Activated CD8-positive, alpha-beta memory T cell treated with anti-CD3 and anti-CD28 coated beads, Interleukin-2, amount 50 U/mL, for 4 hours (primary cell): ENCODE results near the gene BCAR3.

ENCODE experiments used
- DNase-seq: peaks from one replicate; pipeline ENCODE4 v3.0.0-alpha.2; 2020

BCAR3 gene

DNA sequence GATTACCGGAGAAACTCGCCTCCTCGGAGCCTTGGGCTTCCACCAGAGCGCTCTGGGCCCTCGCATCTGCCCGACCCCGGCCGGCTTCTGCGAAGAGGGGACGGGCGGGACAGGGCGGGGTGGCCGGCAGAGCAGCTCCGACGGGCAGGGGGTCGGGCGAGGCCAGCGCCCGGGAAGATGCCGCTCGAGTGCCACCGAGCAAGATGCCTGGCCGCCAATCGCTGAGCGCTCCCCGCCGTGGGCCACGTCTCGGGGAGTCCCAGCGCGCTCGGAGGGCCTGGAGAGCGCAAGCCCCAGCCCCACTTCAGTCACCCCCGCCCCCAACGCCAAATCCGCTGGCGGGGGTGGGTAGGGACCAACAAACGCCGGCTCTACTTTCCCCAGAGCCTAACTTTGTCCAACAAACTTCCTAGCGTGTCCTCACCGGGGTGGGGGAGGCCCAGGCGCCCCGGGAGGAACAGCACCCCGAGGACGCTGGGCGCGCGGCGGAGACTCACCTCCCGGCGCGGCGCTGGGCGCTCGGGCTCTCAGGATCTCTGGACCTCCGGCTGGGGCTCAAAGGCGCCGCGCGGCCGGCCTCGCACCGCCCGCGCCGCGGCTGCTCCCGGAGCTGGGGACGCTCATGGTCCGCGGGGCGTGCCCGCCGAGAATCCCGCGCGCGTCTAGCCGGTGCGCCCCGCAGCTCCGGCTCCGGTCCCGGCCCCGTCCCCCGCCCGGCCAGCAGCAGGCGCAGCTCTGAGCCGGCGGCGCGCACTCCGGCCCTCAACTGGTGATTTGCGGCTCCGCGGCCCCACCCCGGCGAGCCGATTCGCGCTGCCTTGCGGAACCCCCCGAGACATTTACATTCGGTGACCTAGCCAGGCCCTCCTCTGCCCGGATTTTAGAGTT, at the start of gene BCAR3:
Gene BCAR3, minus strand, starts transcription at position 737 of the 888 bp plus-strand sequence. CDS start 6,907 bp downstream, outside the sequence.
- no peak for DNase-seq

GRCh38 chr1:93730621-93731020, 49.0 kb upstream of the BCAR3 start:
- DNase-seq, result no peak

DNA sequence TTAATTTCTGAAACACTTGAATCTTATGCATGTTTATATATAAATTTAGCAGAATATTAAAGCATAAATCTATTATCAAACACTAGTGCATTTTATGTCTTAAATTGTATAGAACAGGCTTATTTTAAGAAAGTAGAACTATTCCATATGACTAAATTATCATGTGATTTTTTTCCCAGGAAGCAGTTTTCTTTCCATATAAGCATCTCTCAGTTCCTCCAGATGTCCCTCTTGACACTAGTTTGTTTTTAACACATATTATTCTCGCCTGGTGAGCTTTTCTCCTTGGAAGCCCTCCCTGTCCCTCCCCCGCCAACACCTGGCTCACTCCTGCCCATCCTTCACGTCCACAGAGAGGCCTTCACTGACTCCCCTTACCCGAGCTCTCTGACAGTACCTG, 48.3 kb upstream of the BCAR3 start:
- DNase-seq, result no peak

DNA sequence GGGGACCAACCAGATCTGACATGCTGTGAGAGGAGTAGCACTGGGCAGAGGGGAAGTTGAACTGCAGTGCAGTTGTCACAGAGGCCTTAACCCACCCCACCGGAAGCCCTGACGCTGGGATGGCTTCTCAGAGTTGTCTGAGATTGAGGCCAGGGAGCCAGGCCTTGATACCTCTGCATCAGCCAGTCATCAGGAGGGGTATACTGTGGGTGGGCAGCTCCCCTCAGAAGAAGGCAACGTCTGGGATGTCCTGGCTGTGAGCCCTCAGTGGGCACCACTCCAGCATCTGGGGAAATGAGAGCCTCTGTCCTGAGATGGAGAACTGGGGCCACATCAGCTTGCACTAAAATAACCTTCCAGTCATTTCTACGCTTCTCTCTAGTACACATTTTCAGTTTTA, 47.9 kb upstream of the BCAR3 start:
- DNase-seq, result no peak

- DNase-seq, result no peak
Measured at GRCh38 chr1:93728480-93729131, 47.0 kb upstream of the BCAR3 start.

GRCh38 chr1:93723733-93724270, 42.2 kb upstream of the BCAR3 start:
- no peak for DNase-seq

GRCh38 chr1:93723110-93723509, 41.5 kb upstream of the BCAR3 start:
- DNase-seq, result no peak

GRCh38 chr1:93722081-93723031, 40.7 kb upstream of the BCAR3 start:
- DNase-seq, result no peak

DNA sequence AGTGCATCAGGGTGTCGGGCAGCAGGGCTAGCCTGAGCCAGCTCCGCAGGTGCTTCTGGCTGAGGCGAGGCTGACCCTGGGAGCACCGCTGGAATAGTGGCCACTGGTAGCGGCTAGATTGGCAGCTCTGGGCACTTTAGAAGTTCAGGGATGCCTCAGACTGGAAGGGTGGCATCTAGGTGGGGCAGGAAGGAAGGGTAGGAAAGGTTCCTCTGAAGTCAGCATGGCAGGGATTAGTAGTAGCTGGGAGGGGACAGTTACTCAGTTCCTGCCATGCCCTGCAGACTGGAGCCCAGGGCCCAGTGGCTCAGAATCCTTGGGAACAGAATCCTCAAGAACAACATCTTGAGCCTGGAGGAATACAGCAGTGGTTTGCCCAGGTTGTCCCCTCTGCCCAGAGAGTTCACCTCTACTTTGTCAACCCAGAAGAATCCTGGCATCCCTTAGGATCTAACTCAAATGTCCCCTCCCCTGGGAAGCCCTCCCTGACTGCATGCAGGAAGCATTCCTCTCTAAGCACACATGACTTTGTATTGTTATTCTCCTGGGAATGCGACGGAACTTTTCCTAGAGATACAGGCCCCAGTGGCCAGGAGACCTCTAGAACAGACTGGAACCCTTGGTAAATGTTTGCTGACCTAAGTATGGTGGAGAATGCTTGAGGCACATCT, 39.5 kb upstream of the BCAR3 start:
- DNase-seq, result no peak

DNA sequence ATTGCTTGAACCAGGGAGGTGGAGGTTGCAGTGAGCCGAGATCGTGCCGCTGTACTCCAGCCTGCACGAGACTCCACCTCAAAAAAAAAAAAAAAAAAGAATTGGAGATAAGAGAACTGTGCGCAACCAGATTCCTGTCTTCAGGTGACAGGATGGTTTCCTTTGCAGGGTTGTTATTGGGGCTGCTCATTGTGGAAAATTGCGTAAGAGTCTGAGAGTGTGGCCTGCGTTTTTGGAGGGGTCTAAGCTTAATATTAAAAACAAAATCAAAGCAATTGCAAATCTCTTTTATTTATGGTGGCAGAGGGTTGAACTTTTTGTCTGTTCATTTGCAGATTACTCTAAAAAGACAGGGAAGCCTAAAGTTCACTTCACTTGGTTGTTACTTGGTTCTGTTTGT, 36.0 kb upstream of the BCAR3 start:
- no peak for DNase-seq

DNA sequence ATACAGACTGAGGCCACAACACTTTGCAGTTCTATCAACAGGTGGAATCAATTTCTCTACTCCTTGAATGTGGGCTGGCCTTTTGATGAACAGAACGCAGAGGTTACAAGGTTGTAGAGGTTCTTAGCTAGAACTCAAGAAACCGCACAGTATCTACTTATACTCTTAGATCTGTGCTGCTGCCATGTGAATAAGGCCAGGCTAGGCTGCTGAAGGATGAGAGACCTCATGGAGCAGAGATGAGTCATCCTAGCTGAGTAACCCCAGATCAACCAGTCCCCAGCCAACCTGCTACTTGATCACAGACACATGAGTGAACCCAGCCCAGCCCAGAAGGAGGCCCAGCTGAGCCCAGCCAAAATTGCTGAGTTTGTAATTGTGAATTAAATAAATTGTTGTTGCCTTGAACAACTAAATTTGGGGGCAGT, 35.3 kb upstream of the BCAR3 start:
- DNase-seq, result no peak

DNA sequence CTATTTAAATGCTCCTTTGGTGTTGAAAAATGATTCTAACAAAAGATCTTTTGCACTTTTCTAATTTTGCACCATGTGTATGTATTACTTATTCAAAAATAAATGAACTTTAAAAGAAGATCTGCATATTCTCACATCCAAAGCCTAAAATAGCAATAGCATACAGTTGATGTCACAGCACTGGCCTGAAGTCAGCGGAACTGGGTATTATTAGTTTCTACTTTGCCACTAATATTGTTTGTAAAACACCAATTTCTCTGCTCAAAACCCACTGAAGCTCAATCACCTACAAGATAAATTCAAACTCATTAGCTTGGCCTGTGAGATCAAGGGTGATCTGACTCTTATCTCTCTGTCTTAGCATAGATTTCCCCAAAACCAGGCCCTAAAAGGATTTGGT, 34.5 kb upstream of the BCAR3 start:
- no peak for DNase-seq

- no peak for DNase-seq
Measured at GRCh38 chr1:93715529-93716126, 34.0 kb upstream of the BCAR3 start.

GRCh38 chr1:93714356-93714755, 32.7 kb upstream of the BCAR3 start:
- no peak for DNase-seq

DNA sequence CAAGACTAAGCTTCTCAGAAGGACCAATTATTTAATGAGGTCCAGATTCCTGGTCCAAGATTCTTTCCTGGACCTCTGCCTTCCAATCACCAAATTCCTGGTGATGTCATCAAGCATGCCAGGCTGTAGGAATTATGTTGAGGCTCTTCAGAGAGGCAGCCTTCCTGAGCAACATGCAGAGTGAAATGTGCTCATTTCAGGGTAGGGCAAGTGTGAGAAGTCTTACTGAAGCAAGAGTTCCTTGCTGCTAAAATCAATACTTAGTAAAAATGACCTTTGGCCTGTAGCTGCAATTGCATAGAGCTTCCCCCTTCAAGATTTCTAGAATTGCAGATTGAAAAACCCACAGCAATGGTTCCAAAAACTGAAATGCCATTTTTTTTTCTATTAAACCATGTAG, 31.7 kb upstream of the BCAR3 start:
- DNase-seq, result no peak

- no peak for DNase-seq
Measured at GRCh38 chr1:93712741-93713140, 31.1 kb upstream of the BCAR3 start.

GRCh38 chr1:93710499-93711453, 29.1 kb upstream of the BCAR3 start:
- no peak for DNase-seq

GRCh38 chr1:93708734-93709481, 27.3 kb upstream of the BCAR3 start:
- DNase-seq, result no peak

GRCh38 chr1:93707956-93708355, 26.3 kb upstream of the BCAR3 start:
- DNase-seq, result no peak
